GM23248 (cell line): ENCODE results near the gene TWSG1. TPM values are rescaled to one million over a fixed set of nuclear protein-coding genes. Genes with fewer than 3 reads are reported as not detected.

ENCODE experiments used
- DNase-seq: peaks from one replicate; pipeline ENCODE4 v3.0.0-alpha.2; 2015
- H2AFZ ChIP-seq: fragments of 200-600 bp; sonication (generic); 2 replicates; pipeline ENCODE4 v1.6.1; 2016; ENCODE audit warnings: antibody characterized with exemption
- H3F3A ChIP-seq: fragments of 200-600 bp; sonication (generic); 2 replicates; pipeline ENCODE4 v1.6.1; 2016; ENCODE audit warnings: mild to moderate bottlenecking, antibody characterized with exemption, mixed run types; ENCODE audit not compliant: insufficient read depth
- H3K27ac ChIP-seq: fragments of 200-600 bp; sonication (generic); 2 replicates; pipeline ENCODE4 v1.5.1; 2016; ENCODE audit warnings: mild to moderate bottlenecking
- H3K27me3 ChIP-seq: fragments of 200-600 bp; sonication (generic); replicated peaks from 2 replicates; pipeline ENCODE4 v1.6.1; 2016; ENCODE audit warnings: mild to moderate bottlenecking; ENCODE audit not compliant: insufficient read depth
- H3K36me3 ChIP-seq: fragments of 200-600 bp; sonication (generic); 2 replicates; pipeline ENCODE4 v1.6.1; 2016; ENCODE audit warnings: low read depth, mild to moderate bottlenecking
- H3K4me1 ChIP-seq: fragments of 200-600 bp; sonication (generic); 2 replicates; pipeline ENCODE4 v1.6.1; 2016; ENCODE audit warnings: mild to moderate bottlenecking; ENCODE audit not compliant: insufficient read depth
- H3K4me2 ChIP-seq: fragments of 200-600 bp; sonication (generic); one replicate; pipeline ENCODE4 v1.6.1; 2016; ENCODE audit warnings: mild to moderate bottlenecking; ENCODE audit not compliant: unreplicated experiment
- H3K4me3 ChIP-seq: fragments of 200-600 bp; sonication (generic); 2 replicates; pipeline ENCODE4 v1.5.1; 2016; ENCODE audit warnings: mild to moderate bottlenecking
- H3K79me2 ChIP-seq: fragments of 200-600 bp; sonication (generic); 2 replicates; pipeline ENCODE4 v1.6.1; 2016; ENCODE audit warnings: mild to moderate bottlenecking; ENCODE audit not compliant: insufficient read depth
- H3K9ac ChIP-seq: fragments of 200-600 bp; sonication (generic); 2 replicates; pipeline ENCODE4 v1.6.1; 2016; ENCODE audit warnings: mild to moderate bottlenecking
- H3K9me2 ChIP-seq: fragments of 200-600 bp; sonication (generic); 2 replicates; pipeline ENCODE4 v1.6.1; 2016; ENCODE audit warnings: mixed run types, mild to moderate bottlenecking, moderate library complexity; ENCODE audit not compliant: insufficient read depth
- H3K9me3 ChIP-seq: fragments of 200-600 bp; sonication (generic); one replicate; pipeline ENCODE4 v1.6.1; 2017; ENCODE audit warnings: low read depth
- H4K20me1 ChIP-seq: fragments of 200-600 bp; sonication (generic); 2 replicates; pipeline ENCODE4 v1.6.0; 2016; ENCODE audit not compliant: insufficient read depth
- EZH2 ChIP-seq: fragments of 200-600 bp; sonication (generic); IDR thresholded peaks from 2 replicates; pipeline ENCODE4 v1.6.1; 2018; ENCODE audit warnings: antibody characterized with exemption, mild to moderate bottlenecking; ENCODE audit not compliant: insufficient read depth, poor library complexity, severe bottlenecking
- EZH2phosphoT487 ChIP-seq: fragments of 200-600 bp; sonication (generic); IDR thresholded peaks from 2 replicates; pipeline ENCODE4 v1.6.1; 2018; ENCODE audit warnings: antibody characterized with exemption, moderate library complexity, mild to moderate bottlenecking, low read depth; ENCODE audit not compliant: insufficient read depth
- WGBS, 2 experiments: methylation state at CpG; one replicate each; pipeline ENCODE4 v1.1.6; 2015 to 2017; ENCODE audit warnings: low lambda C conversion rate in 2 of 2, low coverage in 1 of 2; ENCODE audit errors: missing lambda C conversion rate in 2 of 2; 5-methylcytosine and 5-hydroxymethylcytosine counted together
- in situ Hi-C: fragments of 300-500 bp; cut with MboI; formaldehyde crosslinking; loops from 2 replicates; pipeline ENCODE4 v1.15.0; 2020
- polyA plus RNA-seq: library from polyadenylated mRNA; unstranded; fragments of >200 nt; fragmentation: Nextera tagmentation; extraction: Ambion mirVana; gene quantifications from 2 replicates; pipeline ENCODE4 v1.2.1, GENCODE V29; 2016
- total RNA-seq: library from RNA; depleted of rRNA; stranded (reverse); fragments of >200 nt; shearing (Covaris generic); gene quantifications from 2 replicates; pipeline ENCODE4 v1.2.3, GENCODE V29; 2014

The TWSG1 gene
- total and polyA plus RNA-seq, 2 experiments from 2014 or later: 113 to 136 TPM

DNA sequence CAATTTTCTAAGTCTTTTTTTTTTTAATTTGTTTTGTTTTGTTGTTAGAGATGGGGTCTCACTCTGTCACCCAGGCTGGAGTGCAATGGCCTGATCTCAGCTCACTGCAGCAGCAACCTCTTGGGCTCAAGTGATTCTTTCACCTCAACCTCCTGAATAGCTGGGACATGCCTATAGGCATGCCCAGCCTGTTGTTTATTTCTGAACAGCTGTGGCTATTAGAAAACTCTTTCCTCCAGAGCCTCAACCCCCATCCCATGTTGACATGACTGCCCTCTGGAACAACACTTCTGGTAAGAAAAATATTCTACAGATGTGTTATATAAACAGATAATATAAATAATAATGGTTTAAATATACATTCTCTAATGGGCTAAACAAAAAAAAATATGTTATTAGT is 44.4 kb upstream of the TWSG1 start:
- Histone ChIP-seq H3K27ac (no peak overlapping the region), H3K36me3 (no peaks in the 10 kb centered on the region), H3K9ac (no peak overlapping the region), H3K9me3 (no peaks in the 10 kb centered on the region), H2AFZ (no peak overlapping the region), H3K4me3 (no peak overlapping the region), H3F3A (no peaks in the 10 kb centered on the region), H3K4me2 (no peak overlapping the region), H3K79me2 (no peaks in the 10 kb centered on the region), H3K27me3 (no peaks in the 10 kb centered on the region), H3K4me1 (no peaks in the 10 kb centered on the region), H3K9me2 (no peaks in the 10 kb centered on the region), H4K20me1 (no peaks in the 10 kb centered on the region)
- in situ Hi-C loops: no loop called here
- DNase-seq: no peak
- no peak for TF ChIP-seq EZH2
- TF ChIP-seq EZH2phosphoT487: no peak

DNA sequence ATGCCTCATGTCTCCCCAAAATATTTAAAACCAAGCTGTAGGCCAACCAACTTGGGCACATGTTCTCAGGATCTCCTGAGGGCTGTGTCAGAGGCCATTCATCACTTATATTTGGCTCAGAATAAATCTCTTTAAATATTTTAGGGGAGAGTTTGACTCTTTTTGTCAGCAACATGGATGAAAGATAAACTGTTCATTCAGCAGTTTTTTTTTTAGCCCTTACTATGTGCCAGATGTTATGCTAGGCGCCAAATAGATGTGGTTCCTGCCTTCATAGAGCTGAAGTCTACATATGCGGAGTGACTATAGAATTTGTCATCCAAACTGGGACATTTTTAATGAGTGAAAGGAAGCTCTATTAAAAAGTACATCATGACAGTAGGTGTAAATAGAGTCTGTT is 42.5 kb upstream of the TWSG1 start:
- H3K27me3 ChIP-seq: no peaks in the 10 kb centered on the region
- H3K4me1 ChIP-seq: no peaks in the 10 kb centered on the region
- no peak for TF ChIP-seq EZH2phosphoT487
- no peak for TF ChIP-seq EZH2
- H3K4me2 ChIP-seq: no peak overlapping the region
- no peak for DNase-seq
- no peaks in the 10 kb centered on the region for H3K79me2 ChIP-seq
- no peak overlapping the region for H3K27ac ChIP-seq
- no peaks in the 10 kb centered on the region for H3K9me3 ChIP-seq
- no peaks in the 10 kb centered on the region for H3K36me3 ChIP-seq
- H2AFZ ChIP-seq: no peak overlapping the region
- no peaks in the 10 kb centered on the region for H3F3A ChIP-seq
- H3K9me2 ChIP-seq: no peaks in the 10 kb centered on the region
- H3K4me3 ChIP-seq: no peak overlapping the region
- H3K9ac ChIP-seq: no peak overlapping the region
- in situ Hi-C loops: no loop called here
- no peaks in the 10 kb centered on the region for H4K20me1 ChIP-seq
- 96 to 100% methylated on average over 2 of the region's 2 CpGs for WGBS, 2 experiments

DNA sequence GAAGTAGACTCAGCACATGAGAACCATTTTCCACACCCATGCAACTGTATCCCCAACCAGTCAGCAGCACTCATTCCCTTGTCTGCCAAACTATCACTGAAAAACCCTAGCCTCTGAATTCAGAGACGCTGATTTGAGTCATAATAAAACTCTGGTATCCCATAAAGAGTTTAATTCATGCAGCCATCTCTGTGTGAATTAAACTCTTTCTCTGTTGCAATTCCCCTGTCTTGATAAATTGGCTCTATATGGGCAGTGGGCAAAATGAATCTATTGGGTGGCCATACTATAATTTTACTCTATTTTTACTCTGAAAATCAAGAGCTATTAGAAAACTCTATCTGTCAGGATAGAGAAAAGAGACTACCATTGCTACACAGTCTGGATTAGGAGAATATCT is 40.6 kb upstream of the TWSG1 start:
- TF ChIP-seq EZH2phosphoT487 (no peak), EZH2 (no peak)

DNA sequence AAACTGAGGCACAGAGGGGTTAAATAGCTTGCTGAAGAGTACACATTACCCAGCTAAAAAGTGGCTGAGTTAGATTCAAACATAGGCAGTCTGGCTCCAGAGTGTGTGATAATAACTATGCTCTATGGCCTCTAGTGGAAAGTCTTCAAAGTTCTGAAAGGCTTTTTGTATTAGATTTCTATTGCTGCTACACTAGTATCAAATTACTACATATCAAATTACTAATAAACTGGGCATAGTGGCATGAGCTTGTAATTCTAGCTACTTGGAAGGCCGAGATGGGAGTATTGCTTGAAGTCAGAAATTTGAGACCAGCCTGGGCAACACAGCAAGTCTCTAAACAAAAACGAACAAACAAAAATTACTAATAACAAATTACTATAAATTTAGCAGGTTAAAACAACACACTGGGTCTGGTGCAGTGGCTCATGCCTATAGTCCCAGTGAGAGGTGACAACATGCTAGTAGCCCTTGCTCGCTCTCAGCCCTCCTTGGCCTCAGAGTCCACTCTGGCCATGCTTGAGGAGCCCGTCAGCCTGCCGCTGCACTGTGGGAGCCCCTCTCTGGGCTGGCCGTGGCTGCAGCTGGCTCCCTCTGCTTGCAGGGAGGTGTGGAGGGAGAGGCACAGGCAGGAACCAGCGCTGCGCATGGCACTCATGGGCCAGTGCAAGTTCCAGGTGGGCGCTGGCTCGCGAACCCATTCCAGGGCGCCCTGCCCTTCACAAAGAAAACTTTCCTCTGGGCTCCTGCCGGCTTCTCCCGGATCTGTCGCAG is 38.2 kb upstream of the TWSG1 start:
- WGBS, 2 experiments: 85% methylated on average over 10 to 15 of the region's 15 CpGs
- H3K27me3 ChIP-seq: no peaks in the 10 kb centered on the region
- H3K4me1 ChIP-seq: no peaks in the 10 kb centered on the region
- no peaks in the 10 kb centered on the region for H3F3A ChIP-seq
- no peak overlapping the region for H2AFZ ChIP-seq
- no peaks in the 10 kb centered on the region for H3K9me2 ChIP-seq
- no peaks in the 10 kb centered on the region for H3K36me3 ChIP-seq
- TF ChIP-seq EZH2phosphoT487 (no peak), EZH2 (no peak)
- H3K4me3 ChIP-seq: no peak overlapping the region
- no peak for DNase-seq
- H3K9ac ChIP-seq: no peak overlapping the region
- H3K9me3 ChIP-seq: no peaks in the 10 kb centered on the region
- no peaks in the 10 kb centered on the region for H3K79me2 ChIP-seq
- H3K27ac ChIP-seq: no peak overlapping the region
- no peaks in the 10 kb centered on the region for H4K20me1 ChIP-seq
- H3K4me2 ChIP-seq: no peak overlapping the region
- in situ Hi-C loops: no loop called here

More for the DNA sequence above, 40.6 kb upstream of the TWSG1 start:
- H3K9me2 ChIP-seq: no peaks in the 10 kb centered on the region
- WGBS, 2 experiments: 21 to 47% methylated on average over 1 of the region's 1 CpG
- no peak overlapping the region for H3K4me2 ChIP-seq
- no peak for DNase-seq
- no peak overlapping the region for H3K27ac ChIP-seq
- H3K9me3 ChIP-seq: no peaks in the 10 kb centered on the region
- no peaks in the 10 kb centered on the region for H3K4me1 ChIP-seq
- no peaks in the 10 kb centered on the region for H3K36me3 ChIP-seq
- in situ Hi-C loops: no loop called here
- H3F3A ChIP-seq: no peaks in the 10 kb centered on the region
- no peaks in the 10 kb centered on the region for H4K20me1 ChIP-seq
- H3K79me2 ChIP-seq: no peaks in the 10 kb centered on the region
- H3K9ac ChIP-seq: no peak overlapping the region
- H3K4me3 ChIP-seq: no peak overlapping the region
- no peak overlapping the region for H2AFZ ChIP-seq
- H3K27me3 ChIP-seq: no peaks in the 10 kb centered on the region
